Stimulated activated CD4-positive, alpha-beta T cell treated with anti-CD3 and anti-CD28 coated beads, Interleukin-12 subunit alpha, Interleukin-12 subunit beta, amount 100 ng/mL, for 24 hours (primary cell): ENCODE data around the gene NAALADL2.

Source experiments
- DNase-seq, 2 experiments: peaks; one replicate each; pipeline ENCODE4 v3.0.0-alpha.2; 2020; ENCODE audit warnings: low read depth in 2 of 2

Gene NAALADL2

DNA sequence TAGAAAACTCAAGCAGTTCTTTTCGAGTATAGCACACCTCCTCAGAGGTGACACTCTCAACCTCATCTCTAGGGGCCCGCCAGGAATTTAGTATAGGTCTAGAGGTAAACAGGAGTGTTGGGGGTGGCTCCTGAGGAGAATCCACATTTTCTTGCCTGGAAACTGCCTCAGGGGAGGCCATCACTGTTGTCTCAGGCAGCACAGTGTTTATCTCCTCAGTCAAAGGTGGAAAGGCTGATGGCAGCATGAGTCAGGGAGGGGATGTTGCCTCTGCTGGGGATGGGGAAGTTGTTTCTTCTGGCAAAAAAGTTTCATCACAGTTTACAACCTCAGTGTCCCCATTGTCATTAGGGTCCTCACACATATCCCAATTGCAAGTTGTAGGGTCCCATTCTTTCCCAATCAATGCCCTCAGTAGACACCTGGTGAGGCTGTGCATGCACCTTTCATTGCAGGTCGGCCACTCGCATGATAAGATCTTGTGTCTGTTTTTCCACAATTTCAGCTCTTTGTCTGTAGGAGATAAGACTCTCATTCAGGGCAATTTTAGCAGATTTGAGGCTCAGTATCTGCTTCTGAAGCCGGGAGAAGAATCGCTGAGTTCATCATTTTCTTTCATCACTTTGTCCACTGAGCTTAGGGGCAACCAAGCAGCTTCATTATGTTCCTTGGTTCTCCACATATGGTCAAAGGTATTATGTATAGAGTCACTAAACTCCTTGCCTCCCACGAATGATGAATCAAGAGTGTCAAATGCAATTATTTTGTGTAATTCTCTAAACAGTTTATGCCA, 25.8 kb downstream of the NAALADL2 start:
- no peak for DNase-seq

DNA sequence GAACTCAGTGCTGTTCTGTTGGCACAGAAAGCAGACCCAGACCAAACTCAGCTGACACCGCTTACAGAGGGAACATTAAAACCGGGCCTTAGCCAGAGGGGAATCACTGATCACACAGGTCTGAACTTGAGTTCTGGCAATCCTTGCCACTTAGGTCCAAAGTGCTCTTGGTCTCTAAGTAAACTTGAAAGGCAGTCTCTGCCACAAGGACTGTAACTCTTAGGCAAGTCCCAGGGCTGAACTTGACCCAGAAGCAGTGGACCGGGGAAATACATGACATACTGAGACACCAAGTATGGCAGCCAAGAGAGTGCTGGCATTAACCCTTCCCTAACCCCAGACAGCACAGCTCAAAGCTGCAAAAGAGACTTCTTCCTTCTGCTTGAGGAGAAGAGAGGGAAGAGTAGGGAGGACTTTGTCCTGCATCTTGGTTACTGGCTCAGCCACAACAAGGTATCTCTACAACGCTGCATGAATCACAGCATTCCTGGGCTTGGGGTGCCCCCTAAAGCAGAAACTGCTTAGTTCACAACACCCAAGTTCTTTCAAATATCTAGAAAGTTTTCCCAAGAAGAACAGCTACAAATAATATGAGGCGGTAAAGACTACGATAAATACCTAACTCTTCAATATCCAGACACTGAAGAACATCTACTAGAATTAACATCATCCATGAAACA, 32.5 kb downstream of the NAALADL2 start:
- DNase-seq: no peak

DNA sequence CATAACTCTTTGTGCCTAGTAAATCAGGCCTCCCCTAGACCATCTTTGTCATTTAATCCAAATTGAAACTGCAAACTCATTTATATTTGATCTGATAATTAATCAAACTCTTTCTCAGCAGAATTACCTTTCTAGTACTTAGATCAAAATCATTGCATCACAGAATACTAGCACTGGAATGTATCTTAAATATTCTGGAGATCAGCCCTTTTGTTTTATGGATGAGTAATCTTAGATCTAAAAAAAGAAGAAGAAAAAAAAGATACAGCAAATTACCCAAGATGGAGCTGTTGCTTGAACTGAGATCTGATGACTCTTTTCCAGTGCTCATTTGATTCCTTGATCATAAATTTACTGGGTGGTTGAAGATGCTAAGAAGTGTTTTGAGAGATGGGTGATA, 47.9 kb downstream of the NAALADL2 start:
- DNase-seq: no peak

DNA sequence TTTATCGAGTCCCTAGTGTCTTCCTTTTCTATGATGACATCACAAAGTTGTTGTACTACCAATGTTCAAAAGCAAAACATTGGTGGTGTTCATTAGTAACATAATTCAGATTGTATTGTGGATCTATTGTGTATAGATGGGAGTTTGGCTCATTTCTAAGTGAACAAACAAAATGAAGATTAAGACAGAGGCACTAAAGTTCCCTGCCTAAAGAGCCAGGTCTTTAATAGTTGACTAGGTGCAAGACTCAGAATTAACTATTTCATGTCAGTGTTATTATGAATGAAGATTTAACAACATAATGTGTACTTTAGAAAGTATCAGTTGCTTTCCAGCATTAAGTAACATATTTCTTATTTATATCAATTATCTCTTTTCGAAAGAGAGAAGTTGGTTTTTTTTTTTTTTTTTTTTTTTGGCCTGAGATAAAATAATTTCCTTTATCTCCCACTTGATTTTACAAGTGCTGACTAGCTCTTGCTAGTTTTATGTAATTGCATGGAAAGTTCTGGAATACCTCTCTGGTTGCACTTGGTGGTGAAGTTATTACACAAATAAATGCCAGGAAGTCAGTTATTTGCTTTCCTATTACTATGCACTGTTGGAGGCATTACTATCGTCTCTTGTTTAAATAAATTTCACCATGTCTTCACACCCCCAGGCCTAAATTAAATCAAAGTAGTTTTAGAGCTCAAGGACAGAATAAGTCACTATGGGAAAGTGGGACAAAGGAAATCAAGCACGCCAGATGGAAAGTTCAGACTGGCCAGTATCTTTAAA, 48.7 kb downstream of the NAALADL2 start:
- no peak for DNase-seq

DNA sequence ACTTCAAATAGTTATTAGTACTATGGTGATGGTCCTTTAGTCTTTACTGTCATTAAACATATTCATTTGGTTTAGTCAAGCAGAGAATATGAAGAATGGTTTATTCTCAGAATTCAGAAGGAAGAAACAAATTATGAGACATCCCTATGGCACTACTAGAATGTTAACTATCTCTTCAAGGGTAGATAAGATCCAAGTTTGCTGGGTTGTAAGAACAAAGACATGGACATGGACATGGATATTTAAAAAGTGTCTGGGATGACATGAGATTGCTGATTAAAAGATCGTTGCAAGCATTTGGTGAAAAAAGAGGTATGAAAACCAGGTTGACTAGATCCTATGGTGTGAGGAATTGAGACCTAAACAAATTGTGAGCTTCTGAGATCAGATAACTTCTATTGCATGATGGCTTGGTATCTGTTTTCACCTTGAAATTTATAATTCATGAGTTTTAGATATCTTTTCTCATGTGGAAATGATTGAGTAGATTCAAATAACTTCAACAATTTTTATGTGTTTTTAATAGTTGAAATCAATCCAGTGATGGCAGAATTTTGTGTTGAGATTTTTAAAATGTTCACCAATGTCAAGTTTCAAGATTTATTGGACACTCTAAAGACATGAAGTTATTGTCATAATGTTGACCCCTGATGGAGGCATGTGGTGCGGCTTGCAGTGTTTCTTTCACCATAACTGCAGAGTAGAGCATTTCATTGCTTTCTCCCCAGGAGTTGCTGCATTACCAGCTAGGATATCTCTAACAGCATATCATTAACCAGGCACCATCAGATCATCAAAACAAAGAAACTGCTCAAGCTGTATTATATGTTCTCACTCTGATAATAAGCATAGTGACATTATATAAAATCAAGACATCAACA, 72.6 kb downstream of the NAALADL2 start:
- DNase-seq: no peak

DNA sequence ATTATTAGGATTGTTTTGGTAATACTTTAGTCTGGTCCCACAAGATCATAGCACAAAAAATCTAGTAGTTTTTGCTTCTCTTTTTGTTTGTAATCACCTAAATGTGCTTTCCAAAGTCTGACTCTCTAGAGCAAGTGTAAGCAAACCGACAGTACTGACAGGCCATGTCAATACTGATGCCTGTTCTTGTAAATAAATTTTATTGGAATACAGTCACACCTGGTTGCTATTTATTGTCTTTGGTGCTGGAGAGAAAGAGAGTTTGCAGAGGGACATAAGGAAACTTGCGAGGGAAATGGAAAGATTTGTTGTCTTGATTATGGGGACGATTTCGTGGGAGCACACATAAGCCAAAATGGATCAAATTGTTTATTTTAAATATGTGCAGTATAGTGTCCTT, 77.5 kb downstream of the NAALADL2 start:
- no peak for DNase-seq

DNA sequence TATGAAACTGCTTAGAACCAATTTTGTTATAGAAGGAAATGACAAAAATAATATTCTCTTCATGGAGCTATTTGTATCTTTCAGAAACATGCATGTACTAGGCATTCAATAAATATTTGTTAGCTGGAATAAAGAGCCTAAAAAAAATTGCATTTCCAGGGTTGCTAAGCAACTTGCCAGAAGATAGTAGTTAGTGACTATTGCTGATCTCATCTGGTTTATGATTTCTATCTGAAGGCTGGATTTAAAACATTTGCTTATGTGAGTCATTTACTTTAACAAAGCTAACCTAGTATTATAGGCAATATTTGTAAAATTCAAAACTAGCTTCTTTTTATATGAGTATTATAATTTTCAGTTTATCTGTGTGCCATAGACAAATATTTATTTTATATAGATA, 78.3 kb downstream of the NAALADL2 start:
- DNase-seq: no peak

DNA sequence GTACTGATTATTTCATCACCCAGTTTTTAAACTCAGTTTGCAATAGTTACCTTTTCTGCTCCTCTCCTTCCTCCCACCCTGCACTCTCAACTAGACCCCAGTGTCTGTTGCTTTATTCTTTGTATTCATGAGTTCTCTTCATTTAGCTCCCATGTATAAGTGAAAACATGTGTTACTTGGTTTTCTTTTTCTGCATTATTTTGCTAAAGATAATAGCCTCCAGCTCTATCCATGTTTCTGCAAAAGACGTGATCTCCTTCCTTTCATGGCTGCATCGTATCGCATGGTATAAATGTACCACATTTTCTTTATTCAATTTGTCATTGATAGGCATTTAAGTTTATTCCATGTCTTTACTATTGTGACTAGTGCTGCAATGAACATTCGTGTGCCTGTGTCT, 79.0 kb downstream of the NAALADL2 start:
- DNase-seq: no peak

DNA sequence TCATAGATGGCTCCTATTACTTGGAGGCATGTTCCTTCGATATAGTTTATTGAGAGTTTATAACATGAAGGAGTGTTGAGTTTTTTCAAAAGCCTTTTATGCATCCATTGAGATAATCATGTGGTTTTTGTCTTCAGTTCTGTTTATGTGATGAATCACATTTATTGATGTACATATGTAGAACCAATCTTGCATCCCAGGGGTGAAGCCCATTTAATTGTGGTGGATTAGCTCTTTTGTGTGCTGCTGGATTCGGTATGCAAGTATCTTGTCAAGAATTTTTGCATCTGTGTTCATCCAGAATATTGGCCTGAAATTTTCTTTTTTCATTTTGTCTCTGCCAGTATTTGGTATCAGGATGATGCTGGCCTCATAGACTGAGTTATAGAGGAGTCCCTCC, 81.0 kb downstream of the NAALADL2 start:
- DNase-seq: no peak

DNA sequence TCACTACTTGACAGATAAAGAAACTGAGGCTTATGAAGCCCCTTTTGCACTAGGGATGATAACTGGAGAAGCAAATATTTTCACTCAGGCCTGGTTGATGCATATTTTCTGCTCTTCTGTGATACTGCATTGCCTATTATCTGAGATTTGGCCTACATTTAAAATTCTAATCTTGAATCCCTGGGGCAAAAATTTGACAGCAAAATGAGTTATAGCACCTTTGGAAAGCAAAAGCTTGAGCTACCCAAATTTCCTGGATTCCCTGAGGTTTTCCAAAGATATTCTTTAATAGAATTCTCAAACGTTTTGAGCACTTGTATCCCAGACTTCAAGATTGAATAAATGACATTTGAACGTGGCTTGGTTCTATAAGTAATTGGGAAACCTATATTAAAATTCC, 86.1 kb downstream of the NAALADL2 start:
- DNase-seq: no peak

DNA sequence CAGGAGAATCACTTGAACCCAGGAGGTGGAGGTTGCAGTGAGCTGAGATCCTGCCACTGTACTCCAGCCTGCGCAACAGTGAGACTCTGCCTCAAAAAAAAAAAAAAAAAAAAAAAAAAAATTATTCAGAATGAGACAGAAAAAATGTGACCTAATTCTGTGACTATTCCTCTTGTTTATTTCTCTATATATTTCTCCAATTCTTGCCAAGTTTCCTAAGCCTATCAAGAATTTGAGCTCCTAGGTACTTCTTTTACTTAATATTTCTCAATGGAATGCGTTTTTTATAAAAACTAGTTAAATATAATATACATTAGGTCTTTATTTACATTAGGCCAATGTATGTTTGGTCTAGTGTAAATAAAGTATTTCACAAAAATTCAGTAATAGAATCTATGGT, 86.8 kb downstream of the NAALADL2 start:
- DNase-seq: no peak

DNA sequence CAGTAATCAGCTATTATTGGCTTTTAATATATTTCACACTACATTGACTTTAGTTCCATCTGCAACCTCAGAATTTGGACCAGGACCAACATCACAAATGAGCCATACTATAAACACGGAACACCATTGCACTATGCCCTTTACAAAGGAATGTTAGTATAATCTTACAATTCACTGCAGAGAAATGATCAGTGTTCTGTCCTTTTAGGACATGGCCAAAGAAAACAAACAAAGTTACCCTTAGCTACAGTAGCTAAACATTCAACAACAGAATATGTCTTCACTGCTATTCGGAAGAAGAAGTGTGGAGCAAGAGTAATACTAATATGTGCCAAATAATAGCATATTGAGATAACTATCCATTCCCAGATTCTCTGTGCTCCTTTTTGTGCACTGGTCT, 90.4 kb downstream of the NAALADL2 start:
- no peak for DNase-seq

DNA sequence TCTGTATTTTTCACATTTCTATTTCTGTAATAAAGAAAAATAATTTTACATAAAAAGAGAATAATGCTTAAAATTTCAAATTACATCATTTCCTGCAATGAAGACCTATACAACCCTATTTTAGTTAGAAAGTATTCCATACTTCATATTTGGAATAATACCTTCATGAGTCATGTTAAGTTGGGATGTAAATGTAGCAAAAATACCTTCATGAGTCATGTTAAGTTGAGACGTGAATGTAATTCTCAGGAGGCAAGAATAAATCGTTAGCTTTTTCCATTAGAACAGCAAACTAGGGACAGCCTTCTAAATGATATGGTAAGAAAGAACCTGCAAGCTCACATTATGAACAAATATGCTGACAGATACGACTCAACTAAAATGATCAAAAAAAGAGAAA, 91.9 kb downstream of the NAALADL2 start:
- no peak for DNase-seq

DNA sequence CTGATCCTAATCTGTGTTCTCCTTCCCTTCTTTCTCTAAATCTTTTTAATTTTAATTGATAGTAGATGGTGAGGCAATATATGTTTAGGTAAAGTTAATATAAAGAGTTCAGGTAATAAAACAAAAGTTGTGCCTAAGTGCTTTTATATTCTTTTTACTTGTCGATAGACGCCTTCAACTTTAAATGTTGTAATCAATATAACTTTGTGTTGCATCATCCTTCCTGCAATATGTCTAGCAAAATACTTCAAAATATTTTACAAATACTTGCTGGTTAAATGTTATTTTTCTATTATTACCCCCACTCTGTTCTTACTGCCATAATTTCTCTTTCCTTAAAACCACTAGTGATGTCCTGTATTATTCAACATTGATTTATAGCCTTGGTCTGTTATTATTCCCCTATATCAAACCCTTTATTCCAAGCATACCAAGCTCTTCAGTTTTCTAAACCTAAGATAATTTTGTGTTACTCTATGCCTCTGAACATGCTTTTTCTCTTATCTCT, 92.4 kb downstream of the NAALADL2 start:
- no peak for DNase-seq

DNA sequence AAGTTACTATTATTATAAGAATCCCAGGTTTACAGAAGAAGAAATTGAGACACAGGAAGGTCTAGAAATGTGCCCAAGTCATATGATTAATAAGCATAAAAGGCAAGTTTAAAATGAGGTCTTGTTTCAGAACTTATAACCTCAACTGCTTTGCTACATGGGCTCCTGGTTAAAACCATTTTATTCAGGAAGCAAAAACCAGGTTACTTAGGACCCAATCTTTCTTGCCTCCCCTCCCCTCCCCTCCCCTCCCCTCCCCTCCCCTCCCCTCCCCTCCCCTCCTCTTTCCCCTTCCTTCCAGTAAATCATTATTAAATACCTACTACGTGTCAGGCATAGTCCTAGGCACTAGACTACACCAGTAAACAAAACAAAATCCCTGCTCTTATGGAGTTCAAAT, 93.9 kb downstream of the NAALADL2 start:
- no peak for DNase-seq

DNA sequence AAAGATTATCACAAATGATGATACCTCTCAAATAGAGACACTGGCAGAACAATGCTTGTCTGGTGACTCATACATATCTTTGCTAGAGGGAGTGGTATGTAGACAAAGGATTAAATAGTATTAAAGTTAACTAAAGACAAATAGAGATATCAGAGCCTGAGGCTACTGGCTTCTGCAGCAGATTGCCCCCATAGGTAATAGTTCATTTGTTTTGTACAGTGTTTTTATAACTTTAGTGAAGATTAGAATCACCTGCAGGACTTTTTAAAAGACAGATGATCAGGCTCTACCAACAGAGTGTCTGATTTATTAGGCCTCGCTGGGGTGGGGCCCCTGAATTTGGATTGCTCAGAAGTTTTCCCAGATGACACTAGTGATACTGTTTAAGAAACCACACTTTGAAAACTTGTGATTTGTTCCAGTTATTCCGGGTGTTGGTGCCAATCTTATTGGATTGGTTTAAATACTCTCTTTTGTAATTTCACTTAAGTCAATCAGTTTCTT, 96.4 kb downstream of the NAALADL2 start:
- no peak for DNase-seq

DNA sequence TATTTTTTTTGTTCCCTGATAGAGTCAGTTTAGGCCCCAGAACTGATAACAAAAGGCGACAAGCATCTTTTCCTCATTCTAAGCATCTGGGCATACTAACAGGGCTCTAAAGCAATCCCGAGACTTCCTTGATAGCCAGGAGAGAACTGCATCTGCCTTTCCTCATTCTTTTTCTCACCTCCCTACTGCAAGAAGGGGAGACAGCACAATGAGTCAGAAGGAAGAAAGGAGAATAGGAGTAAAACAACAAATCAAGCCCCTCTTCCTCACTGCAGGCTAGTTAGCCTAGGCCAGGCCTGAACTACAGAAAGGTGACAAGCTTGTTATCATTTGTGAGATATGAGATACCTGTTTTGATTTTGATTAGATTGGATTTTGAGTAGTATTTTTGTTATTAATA, 97.9 kb downstream of the NAALADL2 start:
- no peak for DNase-seq

DNA sequence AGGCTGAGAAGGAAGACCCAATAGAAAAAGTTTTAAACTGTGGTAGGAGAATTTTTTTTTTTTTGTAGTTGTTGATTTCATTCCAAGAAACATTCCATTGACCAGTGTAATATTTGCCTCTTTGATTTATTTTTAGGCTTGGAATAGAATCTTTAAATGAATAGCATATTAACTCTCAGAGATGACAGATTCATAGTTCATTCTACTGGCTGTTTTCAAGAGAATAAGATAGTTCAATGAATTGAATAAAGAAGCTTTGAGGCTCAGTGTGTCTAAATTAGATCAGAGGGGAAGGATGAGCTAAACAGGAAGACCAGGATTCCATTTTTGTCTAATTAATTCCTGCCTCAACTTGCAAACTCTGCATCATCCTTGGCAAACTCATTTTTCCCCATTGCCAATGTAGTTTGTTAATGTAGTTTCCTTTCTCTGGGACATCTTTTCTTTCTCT, 98.4 kb downstream of the NAALADL2 start:
- DNase-seq: no peak

DNA sequence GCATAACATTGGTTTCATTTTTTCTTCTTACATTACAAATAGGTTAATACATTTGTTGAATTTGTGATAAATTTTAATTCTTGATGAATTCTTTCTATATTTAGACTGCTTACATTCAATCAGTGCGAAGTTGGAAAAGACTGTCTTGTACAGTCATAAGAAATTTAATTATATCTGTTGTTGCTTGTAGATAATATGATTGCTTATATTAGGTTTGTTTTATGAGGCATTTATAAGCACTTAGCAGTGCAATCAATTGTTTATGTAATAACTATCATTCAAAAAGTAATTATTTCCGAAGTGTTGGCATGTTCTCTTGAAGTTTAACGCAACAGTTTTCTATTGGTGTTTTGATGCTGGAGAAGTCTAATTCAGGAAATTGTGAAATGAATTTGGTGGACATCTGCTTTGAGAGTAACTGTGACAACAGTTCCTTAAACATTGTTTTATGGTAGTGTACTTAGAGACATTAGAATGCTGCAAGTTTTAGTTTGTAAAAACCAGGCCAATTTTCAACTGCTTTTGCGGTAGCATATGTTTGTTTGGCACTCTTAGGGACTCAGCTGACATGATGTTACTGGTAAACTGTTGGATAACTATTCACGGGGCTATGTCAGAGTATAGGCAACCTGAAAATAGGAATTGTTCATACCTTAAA, 99.7 kb downstream of the NAALADL2 start:
- DNase-seq: no peak

DNA sequence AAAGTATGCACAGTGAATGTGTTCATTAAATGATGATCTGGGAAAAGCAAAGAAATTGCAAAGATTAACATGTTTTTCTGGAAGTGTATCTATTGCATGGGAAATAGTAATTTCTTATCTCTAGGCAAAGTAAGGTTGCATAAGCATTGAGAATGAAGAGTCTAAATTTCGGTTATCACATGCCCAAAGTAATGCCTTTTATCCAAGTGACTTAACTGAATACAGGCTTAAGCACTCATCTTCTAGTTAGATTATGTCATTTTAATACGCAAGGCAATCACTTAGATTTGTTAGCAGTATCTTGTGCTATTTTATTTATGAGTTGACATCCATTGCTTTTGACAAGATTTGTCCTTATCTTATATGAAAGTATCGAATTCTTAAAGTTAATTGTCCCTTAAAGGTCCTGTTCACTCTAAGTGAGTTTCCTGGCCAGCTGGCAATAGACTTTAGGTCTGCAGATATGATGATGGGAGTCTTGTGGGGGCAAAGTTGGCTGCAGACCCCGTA, 100.5 kb downstream of the NAALADL2 start:
- DNase-seq: no peak

DNA sequence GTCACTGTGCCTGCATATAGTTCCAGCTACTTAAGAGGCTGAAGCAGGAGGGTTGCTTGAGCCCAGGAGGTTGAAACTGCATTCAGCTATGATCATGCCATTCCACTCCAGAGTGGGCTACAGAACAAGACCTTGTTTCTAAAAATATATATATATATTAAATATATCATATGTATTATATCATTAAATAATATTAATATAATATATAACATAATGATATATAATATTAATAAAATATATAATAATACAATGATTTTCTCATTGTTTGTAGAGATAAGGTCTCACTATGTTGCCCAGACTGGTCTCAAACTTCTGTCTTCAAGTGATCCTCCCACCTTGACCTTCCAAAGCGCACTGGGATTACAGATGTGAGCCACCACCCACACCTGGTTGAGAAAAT, 101.8 kb downstream of the NAALADL2 start:
- DNase-seq: no peak
